ENCODE results near the gene SLC6A19.

The SLC6A19 gene

GRCh38 chr5:1171340-1171941 is 30.0 kb upstream of the SLC6A19 start:
- TF ChIP-seq CTCF (IDR thresholded peaks at IDR 0.05; ENCODE audit: low read depth, low read length, missing control alignments), result no peak
- in situ Hi-C loops (cut with HindIII; ENCODE audit: low sequenced_read_pairs), result loop anchor here (25.0 kb wide), 1 partner anchor 234 kb away; no protein-coding TSS in a partner anchor

GRCh38 chr5:1172007-1172581 is 29.3 kb upstream of the SLC6A19 start:
- in situ Hi-C loops (cut with HindIII; ENCODE audit: low sequenced_read_pairs), result loop anchor here (25.0 kb wide), 1 partner anchor 235 kb away; no protein-coding TSS in a partner anchor
- no peak for TF ChIP-seq CTCF (IDR thresholded peaks at IDR 0.05; ENCODE audit: low read depth, low read length, missing control alignments)
- no peak for DNase-seq (ENCODE audit: low read depth)
- H3K4me3 ChIP-seq (ENCODE audit: low read depth, low read length), result no peak overlapping the region

More at GRCh38 chr5:1171340-1171941, 30.0 kb upstream of the SLC6A19 start:
- no peak for DNase-seq (ENCODE audit: low read depth)
- no peak overlapping the region for H3K4me3 ChIP-seq (ENCODE audit: low read depth, low read length)

GRCh38 chr5:1172670-1173404 is 28.6 kb upstream of the SLC6A19 start:
- H3K4me3 ChIP-seq (ENCODE audit: low read depth, low read length), result no peak overlapping the region
- in situ Hi-C loops (cut with HindIII; ENCODE audit: low sequenced_read_pairs), result loop anchor here (25.0 kb wide), 1 partner anchor 236 kb away; no protein-coding TSS in a partner anchor
- DNase-seq (ENCODE audit: low read depth), result no peak
- TF ChIP-seq CTCF (IDR thresholded peaks at IDR 0.05; ENCODE audit: low read depth, low read length, missing control alignments), result no peak

GRCh38 chr5:1173485-1174070 is 27.8 kb upstream of the SLC6A19 start:
- no peak for DNase-seq (ENCODE audit: low read depth)
- no peak for TF ChIP-seq CTCF (IDR thresholded peaks at IDR 0.05; ENCODE audit: low read depth, low read length, missing control alignments)
- in situ Hi-C loops (cut with HindIII; ENCODE audit: low sequenced_read_pairs), result loop anchor here (25.0 kb wide), 1 partner anchor 236 kb away; no protein-coding TSS in a partner anchor
- no peak overlapping the region for H3K4me3 ChIP-seq (ENCODE audit: low read depth, low read length)

GRCh38 chr5:1174122-1174936 is 27.1 kb upstream of the SLC6A19 start:
- DNase-seq (ENCODE audit: low read depth), result peak; percentile 41
- in situ Hi-C loops (cut with HindIII; ENCODE audit: low sequenced_read_pairs), result loop anchor here (25.0 kb wide), 1 partner anchor 237 kb away; no protein-coding TSS in a partner anchor
- TF ChIP-seq CTCF (IDR thresholded peaks at IDR 0.05; ENCODE audit: low read depth, low read length, missing control alignments), result peak; percentile 68
- no peak overlapping the region for H3K4me3 ChIP-seq (ENCODE audit: low read depth, low read length)

Measured in astrocyte of the cerebellum (primary cell).